GM20000 (cell line): ENCODE results near the gene BTBD9.

ENCODE experiments used
- DNase-seq: peaks from one replicate; pipeline ENCODE4 v3.0.0; 2012; ENCODE audit warnings: low spot score
- CTCF ChIP-seq: IDR thresholded peaks from 2 replicates; pipeline ENCODE4 v1.5.1; 2012; ENCODE audit warnings: mild to moderate bottlenecking, control low read depth; ENCODE audit errors: extremely low read depth, missing control alignments

The BTBD9 gene

GRCh38 chr6:38185752-38186151 lies 454.0 kb downstream of the BTBD9 start:
- no peak for DNase-seq
- TF ChIP-seq CTCF = no peak

DNA sequence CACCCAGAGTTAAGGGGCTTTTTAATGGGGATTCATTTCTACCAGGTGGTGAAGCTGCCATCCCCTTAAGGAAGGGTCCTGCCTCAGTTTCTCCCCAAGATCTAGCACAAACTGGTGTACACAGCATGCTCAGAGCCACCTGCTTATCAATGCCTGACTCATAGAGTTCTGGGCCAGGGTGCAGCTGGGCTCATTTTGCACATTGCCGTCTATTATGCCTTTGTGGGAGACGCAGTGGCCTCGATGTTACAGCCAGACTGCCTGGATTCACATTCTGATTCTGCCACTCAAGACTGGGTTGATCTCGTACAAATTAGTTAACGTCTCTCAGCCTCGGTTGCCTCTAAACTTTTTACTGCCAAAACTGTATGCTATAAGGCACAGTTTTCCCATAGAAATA lies 454.5 kb downstream of the BTBD9 start:
- no peak for TF ChIP-seq CTCF
- DNase-seq = no peak

DNA sequence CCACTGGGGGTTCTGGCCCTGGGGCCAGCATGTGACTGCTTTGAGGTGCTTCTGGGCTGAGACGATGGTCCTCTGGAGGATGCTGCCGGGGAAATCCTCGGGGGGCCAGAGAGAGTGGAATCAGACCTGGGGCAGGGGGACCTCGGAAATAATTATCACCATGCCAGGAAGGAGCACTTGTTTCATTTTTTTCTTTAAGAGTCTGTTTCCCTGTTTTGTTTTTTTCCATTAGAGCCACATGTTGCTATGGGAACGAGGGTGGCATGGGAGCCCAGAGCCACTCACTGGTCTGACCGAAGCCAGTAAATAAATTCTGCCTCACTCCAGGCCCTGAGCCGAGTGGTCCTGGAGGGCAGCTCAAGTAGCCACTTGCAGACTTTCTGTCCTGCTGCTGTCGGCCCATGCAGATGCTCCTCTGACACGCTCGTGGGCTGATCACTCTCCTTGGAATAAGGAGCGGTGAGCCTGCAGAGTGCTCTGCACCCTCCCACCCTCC lies 455.1 kb downstream of the BTBD9 start:
- DNase-seq = no peak
- no peak for TF ChIP-seq CTCF

DNA sequence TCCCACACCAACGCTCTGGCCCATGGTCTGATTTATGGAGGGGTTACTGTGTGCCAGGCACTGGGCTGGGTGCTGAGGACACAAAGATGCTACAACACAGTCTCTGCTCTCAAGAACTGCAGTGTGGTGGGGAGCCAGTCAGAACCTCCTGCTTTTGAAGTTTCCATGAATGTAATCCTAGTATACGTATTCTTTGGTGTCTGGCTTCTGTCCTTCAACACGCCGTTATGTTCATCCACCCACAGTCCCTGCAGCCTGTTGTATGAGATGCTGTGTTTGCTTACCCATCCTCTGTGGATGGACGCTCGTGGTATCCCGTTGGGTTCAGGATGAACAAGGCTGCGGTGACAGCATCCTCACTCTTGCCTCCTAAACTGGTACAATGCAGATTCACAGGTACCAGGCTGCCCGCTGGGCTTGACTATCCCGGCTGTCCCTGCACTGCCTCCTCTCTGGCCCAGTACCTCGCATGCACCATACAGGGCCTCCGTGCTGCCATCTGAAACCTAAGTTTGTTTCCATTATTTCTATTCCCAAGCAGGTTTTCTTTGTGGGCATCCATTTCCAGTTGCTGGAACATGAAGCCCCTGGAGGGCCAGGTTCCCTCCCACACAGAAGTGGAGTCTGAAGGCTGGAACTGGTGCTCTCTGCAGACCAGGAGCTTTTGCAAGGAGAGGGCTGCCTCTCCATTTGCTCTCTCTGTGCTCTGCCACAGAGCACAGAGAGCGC lies 455.7 kb downstream of the BTBD9 start:
- no peak for DNase-seq
- no peak for TF ChIP-seq CTCF

GRCh38 chr6:38182426-38182825 lies 457.3 kb downstream of the BTBD9 start:
- no peak for DNase-seq
- no peak for TF ChIP-seq CTCF

GRCh38 chr6:38180586-38180985 lies 459.1 kb downstream of the BTBD9 start:
- no peak for TF ChIP-seq CTCF
- no peak for DNase-seq

DNA sequence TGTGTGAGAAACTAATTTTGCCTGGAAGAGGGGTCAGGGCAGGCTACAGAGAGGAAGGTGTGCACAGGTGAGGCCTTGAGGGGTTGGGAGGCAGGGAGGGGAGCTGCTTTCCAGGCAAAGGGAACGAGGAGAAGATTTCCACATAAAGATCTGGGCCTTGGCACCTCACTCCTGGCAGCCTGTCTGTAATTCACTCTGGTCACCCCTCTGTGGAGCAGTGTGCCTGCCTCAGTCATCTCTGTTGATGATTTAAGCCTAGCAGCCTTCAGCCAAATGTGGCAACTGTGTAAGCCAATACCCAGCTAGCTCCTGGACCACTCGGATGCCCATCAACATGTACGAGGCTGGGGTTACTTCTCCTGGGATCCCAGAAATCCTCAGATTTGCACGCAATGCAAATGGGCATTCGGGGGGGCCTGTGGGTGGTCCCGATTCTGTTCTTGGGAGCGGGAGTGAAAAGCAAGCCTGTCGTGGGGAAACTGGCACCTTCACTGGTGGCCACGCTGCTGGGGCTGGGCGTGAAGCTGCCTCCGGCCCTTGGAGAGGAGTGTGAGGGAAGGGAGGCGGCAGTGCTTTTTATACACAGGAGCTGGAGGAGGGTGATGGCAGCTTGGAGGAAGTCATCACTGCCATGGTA lies 459.8 kb downstream of the BTBD9 start:
- no peak for DNase-seq
- no peak for TF ChIP-seq CTCF
